IPS-18c (cell line): ENCODE measurements around the gene UQCRC1.

Experiments
- H3K4me3 ChIP-seq: 2 replicates; pipeline ENCODE4 v1.7.0; 2013; ENCODE audit warnings: low read depth, mild to moderate bottlenecking, low read length, moderate library complexity; ENCODE audit not compliant: insufficient read depth
- H3K9me3 ChIP-seq: one replicate; pipeline ENCODE4 v1.6.1; 2013; ENCODE audit warnings: mild to moderate bottlenecking, low read length, moderate library complexity; ENCODE audit not compliant: control insufficient read depth, insufficient read depth

Gene UQCRC1

DNA sequence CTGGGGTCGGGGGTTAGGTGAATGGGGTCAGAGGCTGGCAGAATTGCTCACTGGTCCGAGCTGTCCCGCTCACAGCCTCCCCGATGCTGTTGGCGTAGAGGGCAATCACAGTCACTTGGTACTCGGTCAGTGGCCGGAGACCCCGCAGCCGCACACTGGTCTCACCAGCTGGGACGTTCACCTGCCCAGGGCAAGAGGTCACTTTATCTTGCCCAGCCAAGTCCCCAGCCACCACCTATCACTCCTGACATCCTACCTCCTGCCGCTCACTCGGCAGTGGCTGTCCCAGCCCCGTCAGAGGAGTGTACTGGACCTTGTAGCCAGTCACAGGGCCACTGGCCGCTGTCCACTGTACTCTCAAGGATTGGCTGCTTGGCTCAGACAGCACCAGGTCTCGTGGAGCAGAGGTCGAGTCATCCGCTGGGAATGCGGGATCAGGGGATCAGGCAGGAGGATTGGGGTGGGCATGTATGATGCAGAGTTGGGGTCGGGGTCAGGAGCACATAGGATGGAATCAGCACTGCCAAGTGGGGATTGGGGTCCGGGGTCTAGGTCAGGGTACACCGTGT is 16.8 kb downstream of the UQCRC1 start:
- Histone ChIP-seq H3K4me3 (no peak overlapping the region), H3K9me3 (peaks cover 2% of the 10 kb centered on the region)

GRCh38 chr3:48591886-48592518 is 17.4 kb downstream of the UQCRC1 start:
- Histone ChIP-seq H3K4me3 (no peak overlapping the region), H3K9me3 (peaks cover 2% of the 10 kb centered on the region)

- Histone ChIP-seq H3K9me3 (peaks cover 2% of the 10 kb centered on the region), H3K4me3 (no peak overlapping the region)
Observed at GRCh38 chr3:48591436-48591835, 18.0 kb downstream of the UQCRC1 start.

DNA sequence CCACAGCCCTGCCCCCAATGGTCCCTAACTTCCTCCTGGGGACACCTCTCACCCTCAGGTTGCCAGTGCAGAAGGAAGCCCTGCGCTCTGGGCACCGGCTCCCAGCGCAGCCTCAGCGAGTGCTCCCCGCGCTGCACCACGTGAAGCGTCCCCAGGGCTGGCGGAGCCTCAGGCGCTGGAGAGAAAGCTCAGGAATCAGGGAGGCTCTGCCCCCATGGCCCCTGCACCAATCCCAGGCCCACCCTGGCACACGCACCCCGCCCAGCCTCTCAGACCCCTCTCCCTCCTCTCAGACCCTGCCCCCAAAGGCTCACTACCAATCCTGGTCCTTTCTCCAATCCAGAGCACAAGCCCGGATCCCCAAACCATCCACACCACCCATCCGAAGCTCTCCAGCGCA is 21.2 kb downstream of the UQCRC1 start:
- Histone ChIP-seq H3K4me3 (no peak overlapping the region), H3K9me3 (peaks cover 2% of the 10 kb centered on the region)

DNA sequence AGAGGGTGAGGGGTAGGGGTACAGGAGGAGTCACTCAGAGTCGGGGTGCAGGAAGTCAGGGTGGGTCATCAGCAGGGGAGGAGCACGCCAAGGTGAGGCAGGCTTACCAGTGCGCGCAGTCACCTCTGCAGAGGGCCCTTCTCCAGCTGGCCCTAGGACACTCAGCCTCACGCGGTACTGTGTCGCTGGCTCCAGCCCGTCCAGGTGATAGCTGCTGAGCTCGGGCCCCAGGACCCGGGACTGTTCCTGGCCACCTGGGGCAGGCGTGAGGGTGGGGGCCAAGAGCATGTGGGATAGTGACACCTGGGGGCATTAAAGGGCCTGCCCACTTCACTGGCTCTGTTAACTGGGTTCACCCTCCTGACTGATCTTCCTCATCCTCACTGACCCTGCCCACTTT is 21.8 kb downstream of the UQCRC1 start:
- Histone ChIP-seq H3K4me3 (no peak overlapping the region), H3K9me3 (peaks cover 2% of the 10 kb centered on the region)

DNA sequence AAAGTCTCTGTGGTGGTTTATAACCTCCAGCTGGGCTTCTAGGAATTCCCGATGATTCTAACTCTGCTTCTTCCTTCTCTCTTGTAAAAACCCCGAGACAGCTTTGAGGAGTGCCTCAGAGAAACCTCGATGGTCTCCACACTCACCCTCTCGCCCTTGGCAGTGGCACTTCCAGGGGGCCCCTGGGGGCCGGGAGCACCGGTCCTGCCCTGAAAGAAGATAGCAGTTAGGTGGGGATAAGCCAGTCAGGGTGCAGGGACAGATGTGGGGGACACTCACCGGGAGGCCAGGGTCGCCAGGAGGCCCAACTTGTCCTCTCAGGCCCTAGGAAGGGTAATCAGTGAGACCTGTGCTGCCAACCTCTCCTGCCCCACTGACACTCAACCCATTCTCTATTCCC is 24.0 kb downstream of the UQCRC1 start:
- Histone ChIP-seq H3K4me3 (no peak overlapping the region), H3K9me3 (no peaks in the 10 kb centered on the region)

DNA sequence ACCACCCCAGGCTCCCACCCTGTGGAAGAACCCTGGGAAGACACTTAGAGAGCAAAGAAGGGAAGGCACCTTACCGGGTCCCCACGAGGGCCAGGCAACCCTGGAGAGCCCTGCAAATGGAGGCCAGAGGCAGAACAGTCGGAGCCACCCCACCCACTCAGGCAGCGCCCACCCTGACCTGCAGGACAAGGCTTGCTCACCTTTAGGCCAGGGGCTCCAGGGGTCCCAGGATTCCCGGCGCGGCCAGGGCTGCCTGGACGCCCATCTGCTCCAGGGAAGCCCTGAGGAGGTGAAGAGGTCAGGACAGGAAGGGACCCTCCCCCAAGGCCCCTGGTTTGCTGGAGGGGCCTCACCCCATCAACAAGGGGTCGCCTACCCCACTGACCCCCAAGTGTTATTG is 24.6 kb downstream of the UQCRC1 start:
- no peak overlapping the region for H3K4me3 ChIP-seq

DNA sequence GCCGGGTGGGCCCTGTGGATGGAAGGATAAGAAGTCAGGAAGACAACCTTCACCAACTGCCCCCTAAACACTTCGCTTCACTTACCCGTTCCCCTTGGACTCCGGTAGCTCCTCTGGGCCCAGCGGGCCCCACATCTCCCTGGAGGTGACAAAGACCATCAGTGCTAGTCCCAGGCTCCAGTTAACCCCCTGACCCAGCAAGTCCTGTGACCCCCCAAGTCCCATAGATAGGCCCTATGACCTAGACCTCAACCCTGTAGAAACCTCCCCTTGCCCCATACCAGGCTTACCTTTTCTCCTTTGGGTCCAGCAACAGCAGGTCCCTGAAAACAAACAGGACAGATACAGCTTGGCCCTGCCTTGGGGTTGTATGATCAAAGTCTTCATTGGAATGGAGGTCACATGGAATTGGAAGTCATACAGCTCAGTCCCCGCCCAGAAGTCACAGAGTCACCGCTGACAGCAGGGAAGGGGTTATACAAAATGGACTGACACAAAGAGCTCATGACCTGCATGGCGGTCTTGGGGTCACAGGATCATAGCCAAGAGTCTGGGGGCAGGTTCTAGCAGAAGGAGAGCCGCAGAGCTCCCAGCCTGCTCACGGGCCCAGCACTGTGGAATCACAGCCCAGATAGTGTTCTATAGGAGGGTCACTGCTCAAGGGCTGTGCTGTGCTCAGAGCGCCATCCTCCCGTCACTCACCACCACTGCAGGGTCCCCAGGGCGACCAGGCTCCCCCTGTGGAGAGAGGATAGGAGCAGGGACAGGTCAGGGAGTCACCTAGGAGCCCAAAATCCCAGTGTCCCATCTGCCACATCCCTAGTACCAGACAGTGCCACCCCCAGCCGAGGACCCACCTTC is 27.6 kb downstream of the UQCRC1 start:
- no peaks in the 10 kb centered on the region for H3K9me3 ChIP-seq
- no peak overlapping the region for H3K4me3 ChIP-seq

More for the DNA sequence above, 24.6 kb downstream of the UQCRC1 start:
- no peaks in the 10 kb centered on the region for H3K9me3 ChIP-seq

- no peak overlapping the region for H3K4me3 ChIP-seq
- H3K9me3 ChIP-seq, result no peaks in the 10 kb centered on the region
Observed at GRCh38 chr3:48576647-48577046, 32.8 kb downstream of the UQCRC1 start.

DNA sequence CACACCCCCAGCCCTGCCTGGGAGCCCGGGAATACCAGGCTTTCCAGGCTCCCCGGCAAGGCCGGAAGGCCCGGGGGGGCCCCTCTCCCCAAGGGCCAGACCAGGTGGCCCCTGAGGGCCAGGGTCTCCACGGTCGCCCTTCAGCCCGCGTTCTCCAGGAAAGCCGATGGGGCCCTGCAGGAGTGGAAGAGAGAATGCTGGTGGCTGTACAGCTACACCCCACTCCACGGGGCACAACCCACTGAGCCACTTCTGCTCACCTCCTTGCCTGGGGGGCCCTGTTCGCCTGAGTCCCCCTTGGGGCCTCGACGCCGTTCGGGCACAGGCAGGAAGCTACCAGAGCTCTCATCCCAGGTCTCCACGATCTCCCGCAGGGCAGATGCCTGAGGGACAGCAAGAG is 34.1 kb downstream of the UQCRC1 start:
- Histone ChIP-seq H3K9me3 (no peaks in the 10 kb centered on the region), H3K4me3 (no peak overlapping the region)

- Histone ChIP-seq H3K4me3 (no peak overlapping the region), H3K9me3 (no peaks in the 10 kb centered on the region)
Observed at GRCh38 chr3:48573973-48574585, 35.4 kb downstream of the UQCRC1 start.

DNA sequence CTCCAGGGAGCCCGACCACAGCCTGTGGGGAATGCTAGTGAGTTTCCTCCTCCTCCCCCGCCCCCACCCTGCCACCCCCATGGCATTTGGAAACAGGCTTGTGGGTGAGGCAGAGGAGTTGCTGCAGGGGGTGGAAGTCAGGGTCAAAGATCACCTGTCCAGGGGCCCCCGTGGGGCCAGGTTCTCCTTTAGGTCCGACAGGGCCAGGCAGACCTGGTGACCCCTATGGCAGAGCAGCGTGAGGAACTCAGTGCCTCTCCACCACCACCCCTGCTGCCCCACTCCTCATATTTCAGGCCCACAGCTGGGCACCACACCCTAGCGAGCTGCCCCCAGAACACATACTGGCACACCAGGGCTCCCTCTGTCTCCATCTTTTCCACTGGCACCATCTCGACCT is 36.9 kb downstream of the UQCRC1 start:
- no peaks in the 10 kb centered on the region for H3K9me3 ChIP-seq

GRCh38 chr3:48571938-48572337 is 37.5 kb downstream of the UQCRC1 start:
- no peak overlapping the region for H3K4me3 ChIP-seq
- H3K9me3 ChIP-seq, result no peaks in the 10 kb centered on the region

More for the DNA sequence above, 36.9 kb downstream of the UQCRC1 start:
- H3K4me3 ChIP-seq, result no peak overlapping the region

DNA sequence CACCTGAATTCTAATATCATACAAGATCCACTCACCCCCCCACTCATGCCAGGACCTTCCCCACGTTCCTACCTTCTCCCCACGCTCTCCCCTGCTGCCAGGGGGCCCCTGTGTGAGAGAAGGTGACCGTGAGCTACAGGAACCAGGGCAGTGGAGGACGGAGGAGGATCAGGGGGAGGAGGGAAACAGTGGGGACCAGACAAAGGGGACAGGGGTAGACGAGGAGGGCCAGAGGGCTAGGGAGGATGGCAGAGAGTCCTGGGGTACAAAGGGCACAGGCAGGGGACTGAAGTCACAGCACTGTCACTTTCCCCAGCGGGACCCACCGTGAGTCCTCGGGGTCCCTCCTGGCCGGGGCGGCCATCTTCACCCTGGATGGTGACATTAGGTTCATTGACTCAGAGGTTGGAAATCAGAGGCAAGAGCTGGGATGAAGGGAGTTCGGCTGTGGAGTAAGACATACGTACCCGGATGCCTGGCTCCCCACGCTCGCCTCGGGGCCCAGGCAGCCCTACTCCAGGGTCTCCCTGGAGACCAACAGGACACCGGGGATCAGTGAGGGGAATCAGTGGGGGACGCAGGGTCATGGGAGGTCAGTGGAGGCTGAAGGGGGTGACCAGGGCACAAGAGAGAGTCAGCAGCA is 39.5 kb downstream of the UQCRC1 start:
- H3K9me3 ChIP-seq, result no peaks in the 10 kb centered on the region
- H3K4me3 ChIP-seq, result no peak overlapping the region

DNA sequence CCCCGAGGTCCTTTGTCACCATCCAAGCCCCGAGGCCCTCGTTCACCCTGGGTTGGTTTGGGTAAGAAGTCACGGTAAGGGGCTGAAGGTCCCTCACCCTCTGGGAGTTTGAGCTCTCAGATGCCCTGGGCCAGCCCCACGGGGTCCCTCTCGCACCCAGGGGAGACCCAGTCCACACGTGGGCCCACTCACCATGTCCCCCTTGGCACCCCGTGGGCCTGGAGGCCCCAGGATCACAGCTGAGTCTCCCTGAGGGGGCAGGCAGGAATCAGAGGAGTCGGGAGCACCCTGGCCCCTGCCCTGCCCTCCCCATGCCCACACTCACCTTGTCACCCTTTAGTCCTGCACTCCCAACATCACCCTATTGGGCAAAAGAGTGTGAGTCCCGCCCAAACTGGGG is 40.0 kb downstream of the UQCRC1 start:
- Histone ChIP-seq H3K4me3 (no peak overlapping the region), H3K9me3 (no peaks in the 10 kb centered on the region)

GRCh38 chr3:48568476-48568875 is 41.0 kb downstream of the UQCRC1 start:
- H3K9me3 ChIP-seq, result no peaks in the 10 kb centered on the region
- no peak overlapping the region for H3K4me3 ChIP-seq

GRCh38 chr3:48567500-48567899 is 41.9 kb downstream of the UQCRC1 start:
- Histone ChIP-seq H3K9me3 (no peaks in the 10 kb centered on the region), H3K4me3 (no peak overlapping the region)
